IPS-15b (cell line): ENCODE measurements around the gene PGLYRP2.
"Not testable (repeated sequence)": the region's sequence is repeated elsewhere in the genome, so short reads cannot be mapped to it uniquely, and the experiment has no call there.

Experiments
- H3K27me3 ChIP-seq: one replicate; pipeline ENCODE4 v1.6.1; 2013; ENCODE audit warnings: low read length; ENCODE audit not compliant: control insufficient read depth, insufficient read depth
- H3K36me3 ChIP-seq: one replicate; pipeline ENCODE4 v1.6.1; 2013; ENCODE audit warnings: low read length; ENCODE audit not compliant: control insufficient read depth, insufficient read depth
- H3K4me1 ChIP-seq: one replicate; pipeline ENCODE4 v1.6.1; 2013; ENCODE audit warnings: mild to moderate bottlenecking, low read length; ENCODE audit not compliant: control insufficient read depth, insufficient read depth
- H3K4me3 ChIP-seq: one replicate; pipeline ENCODE4 v1.5.1; 2013; ENCODE audit warnings: low read depth, low read length
- H3K9ac ChIP-seq: one replicate; pipeline ENCODE4 v1.6.1; 2013; ENCODE audit warnings: low read depth, mild to moderate bottlenecking, low read length
- H3K9me3 ChIP-seq: one replicate; pipeline ENCODE4 v1.6.1; 2013; ENCODE audit warnings: mild to moderate bottlenecking, low read length; ENCODE audit not compliant: control insufficient read depth, insufficient read depth

The PGLYRP2 gene

DNA sequence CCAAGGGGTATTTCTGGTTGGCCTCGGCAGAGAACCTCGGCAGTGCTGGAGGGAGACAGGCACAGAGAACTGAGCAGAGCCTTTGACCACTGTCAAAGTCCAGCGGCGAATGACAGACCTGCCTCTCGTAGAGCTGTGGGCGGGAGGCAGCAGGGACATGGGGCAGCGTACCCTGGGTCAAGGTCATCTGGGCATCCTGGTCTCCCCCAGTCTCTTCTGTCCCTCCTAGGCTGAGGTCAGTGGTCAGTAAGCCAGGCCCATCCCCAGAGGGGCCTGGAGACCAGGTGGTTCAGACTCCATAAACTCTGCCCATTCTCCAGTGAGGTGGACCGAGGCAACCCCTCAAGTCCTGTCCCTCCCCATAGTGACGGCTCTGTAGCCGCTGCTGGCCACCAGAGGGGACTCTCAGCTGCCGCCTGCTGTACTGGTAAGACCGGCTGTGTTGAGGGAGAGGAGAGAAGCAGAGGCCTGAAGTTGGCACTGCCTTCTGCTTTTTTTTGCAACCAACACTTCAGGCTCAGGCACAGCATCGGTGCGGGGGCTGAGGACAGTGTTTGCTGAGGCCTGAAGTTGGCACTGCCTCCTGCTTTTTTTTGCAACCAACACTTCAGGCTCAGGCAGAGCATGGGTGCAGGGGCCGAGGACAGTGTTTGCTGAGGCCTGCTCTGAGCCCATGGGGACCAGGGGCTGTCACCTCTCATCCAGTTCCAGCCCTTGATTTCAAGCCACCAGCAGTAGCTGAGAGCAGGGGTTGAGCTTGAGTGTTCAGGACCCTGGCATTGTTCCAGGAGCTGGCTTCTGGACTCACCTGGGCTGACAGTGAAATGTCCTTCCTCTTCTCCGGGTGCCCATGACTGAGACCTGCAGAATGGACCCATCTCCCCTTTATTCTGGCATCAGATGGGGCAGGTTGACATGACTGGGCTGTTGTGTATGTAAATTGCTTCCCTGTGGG, at the start of gene PGLYRP2:
Gene PGLYRP2, minus strand, starts transcription at position 111 of the 955 bp plus-strand sequence. CDS start 130 bp downstream, outside the sequence.
- H3K4me3 ChIP-seq: no peak within 1 kb of the TSS
- H3K4me1 ChIP-seq: no peaks in the 10 kb centered on the region
- H3K36me3 ChIP-seq: no peaks in the 10 kb centered on the region
- H3K9ac ChIP-seq: no peak within 1 kb of the TSS
- no peaks in the 10 kb centered on the region for H3K27me3 ChIP-seq
- no peaks in the 10 kb centered on the region for H3K9me3 ChIP-seq

DNA sequence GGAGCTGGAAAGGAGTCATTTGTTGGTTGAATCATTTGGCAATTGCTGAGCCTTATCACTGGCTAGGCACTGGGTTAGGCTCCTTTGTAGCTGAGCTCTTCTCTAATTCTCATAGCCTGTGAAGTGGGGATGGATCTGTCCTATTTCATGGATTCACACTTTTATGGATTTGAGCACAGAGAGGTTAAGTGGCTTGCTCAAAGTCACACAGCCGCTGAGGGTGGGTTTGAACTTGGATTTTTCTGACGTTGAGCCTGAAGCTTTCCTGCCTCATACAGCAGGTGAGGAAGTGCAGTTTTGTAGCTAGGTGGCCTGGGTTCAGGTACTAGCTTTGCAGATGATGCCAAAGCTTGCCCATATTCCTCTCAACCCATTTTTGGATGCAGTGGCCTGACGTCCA, 48.4 kb upstream of the PGLYRP2 start:
- Histone ChIP-seq H3K4me1 (no peaks in the 10 kb centered on the region), H3K4me3 (no peak overlapping the region), H3K27me3 (no peaks in the 10 kb centered on the region), H3K36me3 (no peaks in the 10 kb centered on the region), H3K9ac (no peak overlapping the region), H3K9me3 (no peaks in the 10 kb centered on the region)

DNA sequence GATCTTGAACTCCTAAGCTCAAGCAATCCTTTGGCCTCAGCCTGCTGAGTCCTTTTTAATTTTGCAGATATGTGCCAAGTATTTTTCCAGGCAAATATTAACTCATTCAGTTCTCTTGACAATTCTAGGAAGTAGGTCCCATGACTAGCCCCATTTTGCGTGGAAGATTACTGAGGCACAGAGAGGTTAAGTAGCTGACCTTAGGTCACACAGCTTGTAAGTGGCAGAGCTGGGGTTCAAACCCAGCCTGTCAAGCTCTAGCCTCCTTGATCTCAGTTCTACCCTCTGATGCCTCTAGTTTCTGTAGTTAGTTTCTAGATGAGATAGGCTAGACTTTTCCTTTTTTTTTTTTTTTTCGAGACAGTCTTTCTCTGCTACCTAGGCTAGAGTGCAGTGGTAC, 47.1 kb upstream of the PGLYRP2 start:
- H3K36me3 ChIP-seq: no peaks in the 10 kb centered on the region
- no peak overlapping the region for H3K9ac ChIP-seq
- H3K27me3 ChIP-seq: no peaks in the 10 kb centered on the region

DNA sequence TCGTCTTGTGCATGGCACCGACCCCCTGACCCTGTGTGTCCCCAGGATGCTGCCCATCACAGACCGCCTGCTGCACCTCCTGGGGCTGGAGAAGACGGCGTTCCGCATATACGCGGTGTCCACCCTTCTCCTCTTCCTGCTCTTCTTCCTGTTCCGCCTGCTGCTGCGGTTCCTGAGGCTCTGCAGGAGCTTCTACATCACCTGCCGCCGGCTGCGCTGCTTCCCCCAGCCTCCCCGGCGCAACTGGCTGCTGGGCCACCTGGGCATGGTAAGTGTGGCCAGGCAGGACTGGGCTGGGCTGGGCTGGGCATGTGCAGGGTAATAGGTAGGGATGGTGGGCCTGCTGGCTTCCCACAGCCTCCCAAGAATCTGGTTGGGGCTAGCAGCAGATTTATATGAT, 46.0 kb upstream of the PGLYRP2 start:
- Histone ChIP-seq H3K9ac (no peak overlapping the region), H3K9me3 (no peaks in the 10 kb centered on the region), H3K36me3 (no peaks in the 10 kb centered on the region), H3K4me3 (no peak overlapping the region), H3K4me1 (no peaks in the 10 kb centered on the region), H3K27me3 (no peaks in the 10 kb centered on the region)

More for the DNA sequence above, 47.1 kb upstream of the PGLYRP2 start:
- H3K4me3 ChIP-seq: no peak overlapping the region
- H3K9me3 ChIP-seq: no peaks in the 10 kb centered on the region
- H3K4me1 ChIP-seq: no peaks in the 10 kb centered on the region

- Histone ChIP-seq H3K27me3 (no peaks in the 10 kb centered on the region), H3K9ac (no peak overlapping the region), H3K36me3 (no peaks in the 10 kb centered on the region), H3K4me1 (no peaks in the 10 kb centered on the region), H3K9me3 (no peaks in the 10 kb centered on the region), H3K4me3 (no peak overlapping the region)
Measured at GRCh38 chr19:15524781-15525180, 45.5 kb upstream of the PGLYRP2 start.

GRCh38 chr19:15519433-15519976, 40.2 kb upstream of the PGLYRP2 start:
- Histone ChIP-seq H3K4me3 (no peak overlapping the region), H3K9ac (no peak overlapping the region), H3K9me3 (no peaks in the 10 kb centered on the region), H3K4me1 (no peaks in the 10 kb centered on the region), H3K27me3 (no peaks in the 10 kb centered on the region), H3K36me3 (no peaks in the 10 kb centered on the region)

DNA sequence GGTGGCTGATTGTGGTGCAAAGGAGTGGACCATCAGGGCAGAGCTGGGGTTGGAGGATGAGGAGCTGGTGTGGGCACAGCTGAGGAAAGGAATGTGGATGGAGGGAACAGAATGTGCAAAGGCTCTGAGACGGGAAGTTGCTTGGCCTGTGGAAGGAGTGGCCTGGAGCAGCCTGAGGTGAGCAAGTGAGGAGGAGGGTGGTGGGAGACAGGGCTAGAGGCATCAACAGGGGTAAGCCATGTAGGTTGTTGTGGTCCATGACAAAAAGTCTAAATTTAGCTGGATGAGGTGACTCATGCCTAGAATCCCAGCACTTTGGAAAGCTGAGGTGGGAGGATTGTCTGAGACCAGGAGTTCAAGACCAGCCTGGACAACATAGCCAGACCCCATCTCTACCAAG, 38.5 kb upstream of the PGLYRP2 start:
- no peaks in the 10 kb centered on the region for H3K4me1 ChIP-seq
- no peak overlapping the region for H3K4me3 ChIP-seq
- H3K27me3 ChIP-seq: no peaks in the 10 kb centered on the region
- H3K9me3 ChIP-seq: no peaks in the 10 kb centered on the region
- H3K9ac ChIP-seq: no peak overlapping the region
- H3K36me3 ChIP-seq: no peaks in the 10 kb centered on the region

- Histone ChIP-seq H3K9ac (no peak overlapping the region), H3K4me1 (no peaks in the 10 kb centered on the region), H3K27me3 (no peaks in the 10 kb centered on the region), H3K36me3 (no peaks in the 10 kb centered on the region), H3K4me3 (no peak overlapping the region), H3K9me3 (no peaks in the 10 kb centered on the region)
Measured at GRCh38 chr19:15516363-15516762, 37.1 kb upstream of the PGLYRP2 start.

DNA sequence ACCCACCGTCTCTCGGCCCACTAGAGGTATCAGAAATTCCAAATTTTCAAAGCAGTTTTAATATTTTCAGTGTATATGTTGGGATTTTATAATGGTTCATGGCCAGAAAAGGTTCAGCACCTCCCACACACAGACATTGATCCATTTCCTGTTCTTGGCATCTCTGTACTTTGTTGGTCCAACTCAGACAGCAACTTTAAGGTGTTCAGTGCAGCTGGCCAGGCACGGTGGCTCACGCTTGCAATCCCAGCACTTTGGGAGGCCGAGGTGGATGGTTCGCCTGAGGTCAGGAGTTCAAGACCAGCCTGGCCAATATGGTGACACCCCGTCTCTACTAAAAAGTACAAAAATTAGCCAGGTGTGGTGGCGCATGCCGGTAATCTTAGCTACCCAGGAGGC, 35.9 kb upstream of the PGLYRP2 start:
- not testable (repeated sequence) for H3K36me3 ChIP-seq, H3K27me3 ChIP-seq, H3K9me3 ChIP-seq, H3K9ac ChIP-seq, H3K4me3 ChIP-seq, H3K4me1 ChIP-seq

DNA sequence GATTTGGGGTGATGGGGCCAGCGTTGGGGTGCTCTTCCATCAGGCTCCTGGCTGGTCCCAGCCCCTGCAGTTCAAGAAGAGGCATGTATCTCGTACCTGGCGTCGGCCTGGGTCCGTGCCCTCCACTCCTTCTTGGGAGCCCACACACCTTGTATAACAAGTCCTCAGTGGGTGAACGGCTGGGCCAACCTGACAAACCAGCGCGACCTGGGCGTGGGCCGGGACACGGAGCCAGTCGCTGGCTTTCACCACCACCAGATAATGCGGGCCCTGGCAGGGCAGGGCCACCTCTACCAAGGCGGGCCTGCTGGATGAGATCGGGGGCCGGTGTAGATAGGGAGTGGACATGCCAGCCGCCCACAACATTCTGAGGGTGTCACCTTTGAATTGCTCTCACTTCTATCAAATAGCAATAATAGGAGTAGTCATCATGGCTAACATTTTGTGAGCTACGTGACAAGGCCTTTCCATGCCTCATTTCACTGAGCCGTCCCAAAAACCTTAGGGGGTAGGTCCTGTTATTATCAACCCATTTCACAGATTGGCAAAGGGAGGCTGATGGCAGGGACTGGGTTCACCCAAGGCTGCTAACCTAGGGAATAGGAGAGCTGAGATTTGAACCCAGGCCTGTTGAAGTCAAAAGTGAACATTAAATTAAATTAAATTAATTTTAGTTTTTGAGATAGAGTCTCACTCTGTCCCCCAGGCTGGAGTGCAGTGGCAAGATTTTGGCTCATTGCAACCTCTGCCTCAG, 32.5 kb upstream of the PGLYRP2 start:
- H3K36me3 ChIP-seq: no peaks in the 10 kb centered on the region
- H3K4me3 ChIP-seq: no peak overlapping the region
- no peaks in the 10 kb centered on the region for H3K4me1 ChIP-seq
- H3K9me3 ChIP-seq: no peaks in the 10 kb centered on the region
- H3K9ac ChIP-seq: no peak overlapping the region
- H3K27me3 ChIP-seq: peaks cover 26% of the 10 kb centered on the region

DNA sequence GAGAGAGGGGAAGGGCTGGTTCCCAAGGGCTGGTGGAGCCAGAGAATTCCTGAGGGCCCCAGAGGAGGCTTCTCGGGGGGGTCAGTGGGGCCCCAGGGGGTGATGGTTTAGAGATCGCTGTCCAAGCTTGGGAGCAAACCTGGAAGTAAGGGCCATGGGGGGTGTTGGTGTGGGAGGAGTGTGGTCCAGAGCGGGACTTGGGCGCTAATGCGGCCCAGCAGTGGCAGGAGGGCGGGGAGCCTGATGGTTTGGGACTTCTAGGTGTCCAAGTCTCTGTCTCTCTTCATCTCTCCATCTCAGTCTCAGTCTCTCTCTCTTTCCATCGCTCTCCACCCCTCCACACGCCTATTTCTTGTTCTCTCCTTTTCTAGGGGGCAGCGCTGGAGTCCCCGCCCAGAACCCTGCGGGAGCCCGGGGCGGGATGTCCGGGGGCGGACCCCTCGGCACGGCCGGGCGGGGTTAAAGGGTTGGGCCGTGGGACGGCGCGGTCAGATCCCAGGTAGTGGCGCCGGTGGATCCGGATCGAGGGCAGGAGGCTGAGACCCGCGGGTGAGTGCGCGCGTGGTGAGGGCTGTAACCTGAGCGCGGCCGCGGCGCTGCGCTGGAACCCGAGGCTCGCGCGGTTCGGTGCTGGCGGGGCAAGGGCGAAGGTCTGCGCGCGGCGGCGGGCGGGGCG, 28.9 kb upstream of the PGLYRP2 start, which contains the start of gene CYP4F22:
Gene CYP4F22, plus strand, starts transcription at position 491 of the 676 bp plus-strand sequence. CDS start 16,812 bp downstream, outside the sequence.
- Histone ChIP-seq H3K36me3 (no peaks in the 10 kb centered on the region), H3K4me3 (peak within 1 kb of the TSS; percentile 59), H3K27me3 (peaks cover 26% of the 10 kb centered on the region), H3K9ac (peak within 1 kb of the TSS; percentile 60), H3K4me1 (no peaks in the 10 kb centered on the region), H3K9me3 (no peaks in the 10 kb centered on the region)
